B cell (primary cell): Measurements from ENCODE around the gene MAP3K5. TPM values are rescaled to one million over a fixed set of nuclear protein-coding genes. Genes with fewer than 3 reads are reported as not detected.

Experiments
- ATAC-seq: fragments of 200-7000 bp; cut with Tn5 transposase; one replicate; pipeline ENCODE4 v1.10.0; 2021; ENCODE audit warnings: low read depth, mild to moderate bottlenecking, moderate number of reproducible peaks, moderate library complexity
- CTCF ChIA-PET: fragments of 350-600 bp; sonication (Branson Sonifier 250); formaldehyde crosslinking; loops from one replicate; lab custom pipeline; 2021; ENCODE audit warnings: antibody characterized with exemption, inconsistent platforms; lab: Charles Lee
- POLR2A ChIA-PET: fragments of 350-600 bp; sonication (Branson Sonifier 250); formaldehyde crosslinking; loops from one replicate; lab custom pipeline; 2021; ENCODE audit warnings: antibody characterized with exemption; lab: Charles Lee
- DNase-seq: peaks from one replicate; pipeline ENCODE4 v3.0.0; 2013
- H2AFZ ChIP-seq: 2 replicates; pipeline ENCODE4 v1.6.1; 2012; ENCODE audit warnings: mild to moderate bottlenecking, low read depth, low read length; ENCODE audit not compliant: insufficient read depth, poor library complexity, severe bottlenecking
- H3K27ac ChIP-seq, 2 donors: 1 replicate in 1 of 2; 2 replicates in 1 of 2; pipeline ENCODE4 v1.5.1; 2012 to 2013; ENCODE audit warnings: low read length in 2 of 2, mild to moderate bottlenecking in 2 of 2, moderate library complexity in 1 of 2
- H3K27me3 ChIP-seq, 4 experiments: fragments of 200-600 bp in 1 of 4; sonication (generic) in 1 of 4; replicated peaks in 1 of 4; 1 replicate in 2 of 4; 2 replicates in 2 of 4; pipeline versions ENCODE4 v1.6.1 to v1.7.0; 2013 to 2016; ENCODE audit warnings: low read length in 3 of 4, mild to moderate bottlenecking in 2 of 4, mixed read lengths in 1 of 4, moderate library complexity in 1 of 4; ENCODE audit not compliant: insufficient read depth in 4 of 4, control insufficient read depth in 3 of 4; ENCODE audit errors: control extremely low read depth in 1 of 4
- H3K36me3 ChIP-seq, 2 experiments: replicated peaks in 1 of 2; 1 replicate in 1 of 2; 2 replicates in 1 of 2; pipeline versions ENCODE4 v1.6.1 to v1.7.1; 2013; ENCODE audit warnings: low read length in 1 of 2; ENCODE audit not compliant: insufficient read depth in 2 of 2, control insufficient read depth in 1 of 2; ENCODE audit errors: control extremely low read depth in 1 of 2, extremely low read depth in 1 of 2
- H3K4me1 ChIP-seq, 2 donors: fragments of 200-600 bp in 1 of 2; sonication (generic) in 1 of 2; 1 replicate in 1 of 2; 2 replicates in 1 of 2; pipeline versions ENCODE4 v1.5.1 to v1.6.1; 2013 to 2017; ENCODE audit warnings: low read length in 2 of 2; ENCODE audit not compliant: control insufficient read depth in 2 of 2, insufficient read depth in 2 of 2
- H3K4me2 ChIP-seq: replicated peaks from 2 replicates; pipeline ENCODE3; 2012; ENCODE audit warnings: mild to moderate bottlenecking, low read depth, low read length; ENCODE audit not compliant: poor library complexity, severe bottlenecking
- H3K4me3 ChIP-seq, 5 experiments: fragments of 200-600 bp in 1 of 5; sonication (generic) in 1 of 5; 1 replicate in 3 of 5; 2 replicates in 2 of 5; pipeline versions ENCODE4 v1.5.1 to v1.7.0; 2011 to 2016; ENCODE audit warnings: low read length in 4 of 5, mild to moderate bottlenecking in 4 of 5, low read depth in 2 of 5, control low read depth in 1 of 5, moderate library complexity in 1 of 5; ENCODE audit not compliant: insufficient read depth in 1 of 5; ENCODE audit errors: control extremely low read depth in 1 of 5, extremely low read depth in 1 of 5
- H3K79me2 ChIP-seq: fragments of 200-600 bp; sonication (generic); one replicate; pipeline ENCODE4 v1.6.0; 2016; ENCODE audit warnings: low read length; ENCODE audit not compliant: control insufficient read depth, insufficient read depth
- H3K9ac ChIP-seq: fragments of 200-600 bp; sonication (generic); 2 replicates; pipeline ENCODE4 v1.6.1; 2017; ENCODE audit warnings: mild to moderate bottlenecking, low read length, moderate library complexity
- H3K9me3 ChIP-seq, 3 donors: one replicate each; pipeline versions ENCODE4 v1.6.1 to v1.7.1; 2013; ENCODE audit warnings: low read length in 2 of 3; ENCODE audit not compliant: control insufficient read depth in 2 of 3, insufficient read depth in 1 of 3; ENCODE audit errors: control extremely low read depth in 1 of 3
- H4K20me1 ChIP-seq: 2 replicates; pipeline ENCODE4 v1.6.0; 2012; ENCODE audit warnings: mild to moderate bottlenecking, low read length; ENCODE audit not compliant: insufficient read depth, control insufficient read depth, poor library complexity, severe bottlenecking
- H3K27ac Mint-ChIP-seq: one replicate; pipeline ENCODE4 v1.8.0; 2021; ENCODE audit warnings: mixed read lengths
- H3K27me3 Mint-ChIP-seq: one replicate; pipeline ENCODE4 v1.8.0; 2021; ENCODE audit warnings: mixed read lengths
- H3K4me1 Mint-ChIP-seq: one replicate; pipeline ENCODE4 v1.8.0; 2021; ENCODE audit warnings: mixed read lengths
- H3K4me3 Mint-ChIP-seq: one replicate; pipeline ENCODE4 v1.8.0; 2021; ENCODE audit warnings: mixed read lengths
- H3K9me3 Mint-ChIP-seq: one replicate; pipeline ENCODE4 v1.8.0; 2022; ENCODE audit warnings: mixed read lengths; ENCODE audit not compliant: insufficient read depth
- CTCF ChIP-seq: fragments of 200-600 bp; IDR thresholded peaks from one replicate; pipeline ENCODE4 v1.8.0; 2022; ENCODE audit warnings: antibody characterized with exemption, mild to moderate bottlenecking
- EZH2 ChIP-seq: IDR thresholded peaks from 2 replicates; pipeline ENCODE4 v1.6.1; 2012; ENCODE audit warnings: borderline replicate concordance, low read depth, mild to moderate bottlenecking, moderate library complexity, low read length; ENCODE audit not compliant: insufficient read depth, poor library complexity, severe bottlenecking
- WGBS: methylation state at CpG from one replicate; pipeline ENCODE4 v1.1.5; 2013; ENCODE audit warnings: missing lambda C conversion rate; ENCODE audit not compliant: insufficient coverage; 5-methylcytosine and 5-hydroxymethylcytosine counted together
- intact Hi-C: fragments of 100-400 bp; cut with micrococcal nuclease; formaldehyde crosslinking; loops from one replicate; pipeline ENCODE4 v1.10.0; 2022
- polyA plus RNA-seq: library from polyadenylated mRNA; depleted of rRNA; stranded (reverse); fragments of >200 nt; gene quantifications from 2 replicates; pipeline ENCODE4 v1.2.3, GENCODE V29; 2012
- total RNA-seq, 2 donors: library from RNA; stranded (reverse); fragments of 120-200 nt in 1 of 2; gene quantifications; 1 replicate in 1 of 2; 2 replicates in 1 of 2; pipeline versions ENCODE4 v1.2.3 to v1.2.4, GENCODE V29; 2013 to 2022

MAP3K5 gene
- total and polyA plus RNA-seq, 2 donors (not counting 1 experiment from before 2014, with no cell fraction given) = 5.7 to 34.1 TPM

GRCh38 chr6:136788069-136788902 is 4.0 kb downstream of the MAP3K5 start:
- DNase-seq (peak; percentile 48), ATAC-seq (no peak)
- Mint-ChIP-seq H3K4me3 (peak overlapping the region; percentile 68), H3K27me3 (no peaks in the 10 kb centered on the region), H3K27ac (peak overlapping the region; percentile 86), H3K4me1 (peaks cover 73% of the 10 kb centered on the region), H3K9me3 (peaks cover 3% of the 10 kb centered on the region)
- Histone ChIP-seq H3K79me2 (peaks cover 72% of the 10 kb centered on the region), H3K4me1 (peaks cover 66 to 72% of the 10 kb centered on the region in 2 donors), H3K4me3 (no peak overlapping the region), H2AFZ (no peak overlapping the region), H3K27me3 (no peaks in the 10 kb centered on the region), H3K4me2 (peak overlapping the region; percentile 23), H3K9ac (no peak overlapping the region), H4K20me1 (peaks cover 5% of the 10 kb centered on the region), H3K9me3 (peaks cover 0 to 7% (median 3%) of the 10 kb centered on the region in 3 donors), H3K36me3 (no peaks in the 10 kb centered on the region), H3K27ac (peak overlapping the region; percentile 13 to 43)
- no peak for TF ChIP-seq CTCF
- intact Hi-C loops = no loop called here
- ChIA-PET POLR2A (no interaction called here), CTCF (interaction anchor here (0.6 to 8.7 kb wide), 6 partner anchors 10 to 144 kb away, joined by 3 to 433 read pairs (median 65); no protein-coding TSS in a partner anchor)
- 100% methylated on average over 2 of the region's 7 CpGs for WGBS

- Histone ChIP-seq H3K4me1 (peaks cover 70 to 75% of the 10 kb centered on the region in 2 donors), H3K27ac (peak overlapping the region in 1 of 2 donors; percentile 43), H3K79me2 (peaks cover 78% of the 10 kb centered on the region), H3K27me3 (no peaks in the 10 kb centered on the region), H3K9me3 (peaks cover 0 to 7% (median 3%) of the 10 kb centered on the region in 3 donors), H3K36me3 (no peaks in the 10 kb centered on the region), H3K4me3 (no peak overlapping the region), H3K4me2 (peak overlapping the region; percentile 23), H2AFZ (no peak overlapping the region), H4K20me1 (peaks cover 5% of the 10 kb centered on the region), H3K9ac (no peak overlapping the region)
- peaks cover 75% of the 10 kb centered on the region for H3K4me1 Mint-ChIP-seq
- peaks cover 3% of the 10 kb centered on the region for H3K9me3 Mint-ChIP-seq
- TF ChIP-seq CTCF (no peak), EZH2 (no peak)
- intact Hi-C loops = no loop called here
- no peaks in the 10 kb centered on the region for H3K27me3 Mint-ChIP-seq
- H3K4me3 Mint-ChIP-seq = peak overlapping the region; percentile 68
- ChIA-PET CTCF (interaction anchor here (0.9 to 8.7 kb wide), 7 partner anchors 12 to 143 kb away, joined by 3 to 433 read pairs (median 4); no protein-coding TSS in a partner anchor), POLR2A (interaction anchor here (1.6 kb wide), 1 partner anchor 23 kb away, joined by 14 read pairs; no protein-coding TSS in a partner anchor)
- H3K27ac Mint-ChIP-seq = peak overlapping the region; percentile 86
- no peak for DNase-seq
- no peak for ATAC-seq
- WGBS = 100% methylated on average over 1 of the region's 4 CpGs
Observed at GRCh38 chr6:136787726-136788068, 4.6 kb downstream of the MAP3K5 start.
